SK-N-SH treated with all-trans-retinoic acid at 6 μM for 48 hours (cell line): ENCODE results near the gene LRP8.

Experiments
- ESRRG ChIP-seq: fragments of 250-450 bp; sonication (Bioruptor Pico); IDR thresholded peaks from 2 replicates; pipeline ENCODE4 v1.6.1; 2021; ENCODE audit warnings: mild to moderate bottlenecking
- PATZ1 ChIP-seq: fragments of 250-450 bp; sonication (Bioruptor Pico); IDR thresholded peaks from 2 replicates; pipeline ENCODE4 v1.8.0; 2020; ENCODE audit warnings: mild to moderate bottlenecking, moderate library complexity, borderline replicate concordance
- ZFP30 ChIP-seq: fragments of 450-650 bp; formaldehyde crosslinking; IDR thresholded peaks from 2 replicates; pipeline ENCODE4 v1.5.0; 2022; ENCODE audit warnings: mild to moderate bottlenecking, moderate library complexity
- TF ChIP-seq, protein P1 (sequence below): fragments of 250-450 bp; sonication (Bioruptor Pico); IDR thresholded peaks from 2 replicates; pipeline ENCODE4 v1.5.1; 2021; ENCODE audit warnings: mild to moderate bottlenecking, moderate library complexity

DNA sequence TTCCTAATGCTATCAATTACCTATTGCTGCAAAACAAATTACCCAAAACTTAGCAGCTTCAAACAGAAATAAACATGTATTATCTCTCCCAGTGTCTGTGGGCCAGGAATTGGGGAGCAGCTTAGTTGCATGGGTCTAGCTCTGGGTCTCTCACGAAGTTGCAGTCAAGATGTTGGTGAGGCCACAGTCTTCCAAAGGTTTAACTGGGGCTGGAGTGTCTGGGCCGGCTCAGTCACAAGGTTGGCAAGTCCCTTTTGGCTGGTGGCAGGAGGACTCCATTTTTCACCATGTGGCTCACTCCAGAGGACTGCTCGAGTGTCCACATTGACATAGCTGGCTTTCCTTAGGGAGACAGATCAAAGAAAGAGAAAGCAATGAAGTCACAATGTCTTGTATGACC is 5.0 kb upstream of the LRP8 start:
- TF ChIP-seq ZFP30 (no peak), ESRRG (no peak), PATZ1 (no peak)
- TF ChIP-seq, protein P1, sequence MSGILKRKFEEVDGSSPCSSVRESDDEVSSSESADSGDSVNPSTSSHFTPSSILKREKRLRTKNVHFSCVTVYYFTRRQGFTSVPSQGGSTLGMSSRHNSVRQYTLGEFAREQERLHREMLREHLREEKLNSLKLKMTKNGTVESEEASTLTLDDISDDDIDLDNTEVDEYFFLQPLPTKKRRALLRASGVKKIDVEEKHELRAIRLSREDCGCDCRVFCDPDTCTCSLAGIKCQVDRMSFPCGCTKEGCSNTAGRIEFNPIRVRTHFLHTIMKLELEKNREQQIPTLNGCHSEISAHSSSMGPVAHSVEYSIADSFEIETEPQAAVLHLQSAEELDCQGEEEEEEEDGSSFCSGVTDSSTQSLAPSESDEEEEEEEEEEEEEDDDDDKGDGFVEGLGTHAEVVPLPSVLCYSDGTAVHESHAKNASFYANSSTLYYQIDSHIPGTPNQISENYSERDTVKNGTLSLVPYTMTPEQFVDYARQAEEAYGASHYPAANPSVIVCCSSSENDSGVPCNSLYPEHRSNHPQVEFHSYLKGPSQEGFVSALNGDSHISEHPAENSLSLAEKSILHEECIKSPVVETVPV (CRISPR knock-in tag): no peak
